Neural cell (in vitro differentiated cells): ENCODE measurements around the gene SPDL1.

Source experiments
- CTCF ChIP-seq: fragments of 450-650 bp; IDR thresholded peaks from 2 replicates; pipeline ENCODE4 v1.5.1; 2014; ENCODE audit warnings: antibody characterized with exemption, mild to moderate bottlenecking, moderate library complexity; ENCODE audit not compliant: poor library complexity, severe bottlenecking
- EP300 ChIP-seq: fragments of 450-650 bp; conservative IDR thresholded peaks from 2 replicates; pipeline ENCODE4 v1.6.1; 2014; ENCODE audit warnings: antibody characterized with exemption, mild to moderate bottlenecking, moderate library complexity; ENCODE audit not compliant: poor library complexity, severe bottlenecking
- EZH2 ChIP-seq: fragments of 200-600, 300-800 bp; shearing (Covaris generic), sonication (generic); IDR thresholded peaks from 2 replicates; pipeline ENCODE4 v1.6.1; 2014; ENCODE audit warnings: antibody characterized with exemption, low read length, borderline replicate concordance, mild to moderate bottlenecking; ENCODE audit not compliant: insufficient read depth, poor library complexity, severe bottlenecking
- REST ChIP-seq: IDR thresholded peaks from 2 replicates; pipeline ENCODE4 v1.6.1; 2012; ENCODE audit warnings: borderline replicate concordance

- TF ChIP-seq CTCF: no peak
- TF ChIP-seq EZH2: no peak
- TF ChIP-seq EP300: no peak
- no peak for TF ChIP-seq REST
Observed at GRCh38 chr5:169646856-169647255, 63.3 kb downstream of the SPDL1 start.
